Tibial nerve (tissue), 4 donors: Measurements from ENCODE around the gene PKP4.

Experiments used
- EP300 ChIP-seq, 2 donors: sonication (generic); formaldehyde crosslinking; IDR thresholded peaks; one replicate each; pipeline ENCODE4 v1.6.1; 2017; ENCODE audit warnings: antibody characterized with exemption in 2 of 2, mild to moderate bottlenecking in 1 of 2
- POLR2A ChIP-seq, 2 donors: fragments of 450-650 bp; IDR thresholded peaks; one replicate each; pipeline ENCODE4 v1.6.1; 2017; ENCODE audit warnings: antibody characterized with exemption in 2 of 2, mild to moderate bottlenecking in 2 of 2, moderate library complexity in 2 of 2
- TF ChIP-seq, protein P1 (sequence below), 5 experiments: fragments of 200-600 bp in 3 of 5; fragments of 450-650 bp in 2 of 5; sonication (generic) in 3 of 5; IDR thresholded peaks; one replicate each; pipeline ENCODE4 v1.5.1; 2016 to 2019; ENCODE audit warnings: antibody characterized with exemption in 5 of 5, mild to moderate bottlenecking in 3 of 5, moderate library complexity in 2 of 5

DNA sequence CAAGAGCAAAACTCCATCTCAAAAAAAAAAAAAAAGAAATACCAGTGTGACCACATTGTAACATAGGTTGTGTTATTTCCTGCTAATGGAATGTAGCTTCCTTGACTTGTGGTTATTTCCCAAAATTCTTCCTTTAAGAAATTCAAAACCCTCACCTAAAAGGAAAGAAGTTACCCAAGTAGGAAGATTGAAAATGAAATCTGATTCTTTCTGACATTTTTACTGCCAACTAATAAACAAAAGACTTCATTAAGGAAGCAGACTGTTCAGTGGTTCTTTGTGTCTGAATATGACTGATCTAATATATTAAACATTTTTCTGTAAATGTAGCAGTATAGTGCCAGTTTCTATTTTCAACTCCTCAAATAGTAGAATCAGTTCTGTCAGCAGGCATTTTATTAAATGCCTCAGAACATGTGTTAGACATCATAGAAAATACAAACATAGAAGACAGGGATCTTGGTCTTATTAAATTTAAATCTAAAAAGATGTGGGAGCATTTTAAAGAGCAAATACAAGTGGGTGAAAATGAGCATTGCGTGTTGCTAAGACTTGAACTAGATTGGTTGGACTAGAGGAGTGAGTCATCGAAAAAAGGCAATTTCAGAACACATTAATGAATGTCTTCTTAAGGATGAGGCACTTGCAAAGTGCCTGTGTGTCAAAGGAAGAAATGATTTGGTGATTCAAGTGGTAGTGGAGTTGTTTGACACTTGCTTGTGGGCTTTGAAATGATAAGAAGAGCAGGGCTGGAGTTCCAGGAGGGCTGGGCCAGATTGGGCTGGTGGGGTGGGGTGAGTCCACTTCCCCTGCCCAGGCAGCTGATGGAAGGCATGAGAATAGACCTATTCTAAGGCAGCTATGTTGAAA is 53.4 kb downstream of the PKP4 start:
- TF ChIP-seq, protein P1, sequence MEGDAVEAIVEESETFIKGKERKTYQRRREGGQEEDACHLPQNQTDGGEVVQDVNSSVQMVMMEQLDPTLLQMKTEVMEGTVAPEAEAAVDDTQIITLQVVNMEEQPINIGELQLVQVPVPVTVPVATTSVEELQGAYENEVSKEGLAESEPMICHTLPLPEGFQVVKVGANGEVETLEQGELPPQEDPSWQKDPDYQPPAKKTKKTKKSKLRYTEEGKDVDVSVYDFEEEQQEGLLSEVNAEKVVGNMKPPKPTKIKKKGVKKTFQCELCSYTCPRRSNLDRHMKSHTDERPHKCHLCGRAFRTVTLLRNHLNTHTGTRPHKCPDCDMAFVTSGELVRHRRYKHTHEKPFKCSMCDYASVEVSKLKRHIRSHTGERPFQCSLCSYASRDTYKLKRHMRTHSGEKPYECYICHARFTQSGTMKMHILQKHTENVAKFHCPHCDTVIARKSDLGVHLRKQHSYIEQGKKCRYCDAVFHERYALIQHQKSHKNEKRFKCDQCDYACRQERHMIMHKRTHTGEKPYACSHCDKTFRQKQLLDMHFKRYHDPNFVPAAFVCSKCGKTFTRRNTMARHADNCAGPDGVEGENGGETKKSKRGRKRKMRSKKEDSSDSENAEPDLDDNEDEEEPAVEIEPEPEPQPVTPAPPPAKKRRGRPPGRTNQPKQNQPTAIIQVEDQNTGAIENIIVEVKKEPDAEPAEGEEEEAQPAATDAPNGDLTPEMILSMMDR (IDR thresholded peaks at IDR 0.05): no peak
- TF ChIP-seq POLR2A (IDR thresholded peaks at IDR 0.05): no peak
- no peak for TF ChIP-seq EP300 (IDR thresholded peaks at IDR 0.05)
